Measurements from ENCODE around the gene LRRD1.
"Not testable (repeated sequence)": the region's sequence is repeated elsewhere in the genome, so short reads cannot be mapped to it uniquely, and the experiment has no call there.

LRRD1 gene

GRCh38 chr7:92149736-92150239 lies 29.2 kb downstream of the LRRD1 start:
- no peak for ATAC-seq (ENCODE audit: insufficient read depth, low read depth)

GRCh38 chr7:92143192-92143880 lies 35.6 kb downstream of the LRRD1 start:
- not testable (repeated sequence) for H3K79me2 ChIP-seq (ENCODE audit: insufficient read depth, low read length); H3K4me3 ChIP-seq (ENCODE audit: low read depth in 1 of 2, low read length in 2 of 2); ATAC-seq (ENCODE audit: insufficient read depth, low read depth); H3K9ac ChIP-seq (ENCODE audit: low read depth, low read length); H3K4me1 ChIP-seq (ENCODE audit: insufficient read depth, low read length); H4K20me1 ChIP-seq (ENCODE audit: insufficient read depth, low read length); H3K27ac ChIP-seq (ENCODE audit: low read length); H3K4me2 ChIP-seq (ENCODE audit: insufficient read depth, low read length); H2AFZ ChIP-seq (ENCODE audit: low read depth, low read length); H3K9me3 ChIP-seq (ENCODE audit: insufficient read depth, low read length, severe bottlenecking); DNase-seq; H3K27me3 ChIP-seq (ENCODE audit: insufficient read depth, low read length, poor library complexity); H3K36me3 ChIP-seq (ENCODE audit: insufficient read depth, low read length)

More at GRCh38 chr7:92149736-92150239, 29.2 kb downstream of the LRRD1 start:
- no peaks in the 10 kb centered on the region for H3K79me2 ChIP-seq (ENCODE audit: insufficient read depth, low read length)
- no peaks in the 10 kb centered on the region for H3K27me3 ChIP-seq (ENCODE audit: insufficient read depth, low read length, poor library complexity)
- no peak overlapping the region for H3K27ac ChIP-seq (ENCODE audit: low read length)
- no peak for DNase-seq
- no peaks in the 10 kb centered on the region for H3K4me1 ChIP-seq (ENCODE audit: insufficient read depth, low read length)
- H3K4me2 ChIP-seq (ENCODE audit: insufficient read depth, low read length): no peak overlapping the region
- H2AFZ ChIP-seq (ENCODE audit: low read depth, low read length): no peak overlapping the region
- H4K20me1 ChIP-seq (ENCODE audit: insufficient read depth, low read length): no peaks in the 10 kb centered on the region
- H3K9ac ChIP-seq (ENCODE audit: low read depth, low read length): no peak overlapping the region
- no peak for TF ChIP-seq EZH2 (IDR thresholded peaks at IDR 0.05; ENCODE audit: borderline replicate concordance, low read depth, low read length, severe bottlenecking)
- no peak for TF ChIP-seq CTCF (IDR thresholded peaks at IDR 0.05; ENCODE audit: borderline replicate concordance, extremely low read depth, low read length, poor library complexity, severe bottlenecking)
- H3K4me3 ChIP-seq (ENCODE audit: low read depth in 1 of 2, low read length in 2 of 2): no peak overlapping the region
- H3K36me3 ChIP-seq (ENCODE audit: insufficient read depth, low read length): no peaks in the 10 kb centered on the region
- H3K9me3 ChIP-seq (ENCODE audit: insufficient read depth, low read length, severe bottlenecking): no peaks in the 10 kb centered on the region

GRCh38 chr7:92142791-92143190 lies 36.2 kb downstream of the LRRD1 start:
- H2AFZ ChIP-seq (ENCODE audit: low read depth, low read length); H3K4me3 ChIP-seq (ENCODE audit: low read depth in 1 of 2, low read length in 2 of 2); H3K9me3 ChIP-seq (ENCODE audit: insufficient read depth, low read length, severe bottlenecking); H4K20me1 ChIP-seq (ENCODE audit: insufficient read depth, low read length); H3K4me1 ChIP-seq (ENCODE audit: insufficient read depth, low read length); DNase-seq; H3K27ac ChIP-seq (ENCODE audit: low read length); H3K4me2 ChIP-seq (ENCODE audit: insufficient read depth, low read length); H3K27me3 ChIP-seq (ENCODE audit: insufficient read depth, low read length, poor library complexity); H3K79me2 ChIP-seq (ENCODE audit: insufficient read depth, low read length); H3K36me3 ChIP-seq (ENCODE audit: insufficient read depth, low read length); H3K9ac ChIP-seq (ENCODE audit: low read depth, low read length); ATAC-seq (ENCODE audit: insufficient read depth, low read depth): not testable (repeated sequence)

GRCh38 chr7:92141161-92141560 lies 37.8 kb downstream of the LRRD1 start:
- no peaks in the 10 kb centered on the region for H3K79me2 ChIP-seq (ENCODE audit: insufficient read depth, low read length)
- no peak overlapping the region for H2AFZ ChIP-seq (ENCODE audit: low read depth, low read length)
- H4K20me1 ChIP-seq (ENCODE audit: insufficient read depth, low read length): no peaks in the 10 kb centered on the region
- no peaks in the 10 kb centered on the region for H3K36me3 ChIP-seq (ENCODE audit: insufficient read depth, low read length)
- H3K4me2 ChIP-seq (ENCODE audit: insufficient read depth, low read length): no peak overlapping the region
- H3K27me3 ChIP-seq (ENCODE audit: insufficient read depth, low read length, poor library complexity): no peaks in the 10 kb centered on the region
- no peak for TF ChIP-seq CTCF (IDR thresholded peaks at IDR 0.05; ENCODE audit: borderline replicate concordance, extremely low read depth, low read length, poor library complexity, severe bottlenecking)
- TF ChIP-seq EZH2 (IDR thresholded peaks at IDR 0.05; ENCODE audit: borderline replicate concordance, low read depth, low read length, severe bottlenecking): no peak
- peaks cover 8% of the 10 kb centered on the region for H3K4me1 ChIP-seq (ENCODE audit: insufficient read depth, low read length)
- no peak for DNase-seq
- no peak for ATAC-seq (ENCODE audit: insufficient read depth, low read depth)
- no peak overlapping the region for H3K27ac ChIP-seq (ENCODE audit: low read length)
- H3K9me3 ChIP-seq (ENCODE audit: insufficient read depth, low read length, severe bottlenecking): no peaks in the 10 kb centered on the region
- H3K9ac ChIP-seq (ENCODE audit: low read depth, low read length): no peak overlapping the region
- no peak overlapping the region for H3K4me3 ChIP-seq (ENCODE audit: low read depth in 1 of 2, low read length in 2 of 2)

All from DND-41 (cell line).